ENCODE results near the gene SLC26A8. TPM values are rescaled to one million over a fixed set of nuclear protein-coding genes. Genes with fewer than 3 reads are reported as not detected.

Gene SLC26A8
- polyA plus RNA-seq, 1 donor from 2014 or later, result not detected

DNA sequence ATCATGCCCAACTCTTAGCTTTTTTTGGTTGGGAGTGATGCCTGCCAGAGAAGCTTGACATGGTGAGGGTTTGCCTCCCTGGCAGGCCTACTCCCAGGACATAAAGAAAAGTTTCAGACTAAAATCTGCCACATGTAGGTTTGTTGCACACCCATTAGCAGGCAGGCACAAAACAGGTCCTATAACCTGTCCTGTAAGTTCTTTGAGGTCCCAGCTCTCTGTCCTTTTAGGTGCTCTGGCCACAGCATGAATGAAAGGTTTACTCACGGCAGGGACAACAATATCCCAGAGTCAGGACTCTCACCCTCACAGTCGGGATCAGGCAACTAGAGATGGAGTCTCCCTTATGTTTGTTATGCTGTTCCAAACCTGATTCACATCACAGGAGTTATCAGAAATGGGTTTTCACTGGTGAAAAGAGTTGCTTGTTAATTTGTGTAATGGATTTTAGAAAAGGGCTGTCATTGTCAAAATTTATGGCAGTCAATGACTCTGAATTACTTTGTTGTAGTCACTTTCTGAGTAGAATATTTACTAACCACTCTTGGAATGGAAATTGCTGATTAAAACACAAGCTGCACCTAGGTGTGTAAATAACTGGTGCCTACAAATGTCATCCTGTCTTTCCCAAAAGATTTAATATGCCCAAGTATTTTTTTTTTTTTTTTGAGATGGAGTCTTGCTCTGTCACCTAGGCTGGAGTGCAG is 97.8 kb downstream of the SLC26A8 start:
- Histone ChIP-seq H3K27ac (ENCODE audit: low read length) (no peak overlapping the region), H3K4me2 (ENCODE audit: low read length) (no peak overlapping the region), H3K79me2 (replicated peaks; ENCODE audit: insufficient read depth, low read length) (no peaks in the 10 kb centered on the region), H3K4me3 (ENCODE audit: low read length) (no peak overlapping the region), H3K9ac (ENCODE audit: low read length) (no peak overlapping the region), H3K9me2 (ENCODE audit: insufficient read depth, low read length) (no peaks in the 10 kb centered on the region), H3F3A (ENCODE audit: insufficient read depth, low read length, poor library complexity, severe bottlenecking) (no peaks in the 10 kb centered on the region), H3K36me3 (ENCODE audit: insufficient read depth, low read length) (no peaks in the 10 kb centered on the region), H3K9me3 (ENCODE audit: low read length) (no peaks in the 10 kb centered on the region), H2AFZ (ENCODE audit: low read depth, low read length) (no peak overlapping the region), H3K27me3 (ENCODE audit: insufficient read depth, low read depth, low read length) (no peaks in the 10 kb centered on the region), H4K20me1 (ENCODE audit: insufficient read depth) (no peaks in the 10 kb centered on the region)
- TF ChIP-seq SMC3 (conservative IDR thresholded peaks at IDR 0.05; ENCODE audit: poor library complexity), result no peak
- TF ChIP-seq RAD21 (conservative IDR thresholded peaks at IDR 0.05), result no peak
- TF ChIP-seq, protein P1, sequence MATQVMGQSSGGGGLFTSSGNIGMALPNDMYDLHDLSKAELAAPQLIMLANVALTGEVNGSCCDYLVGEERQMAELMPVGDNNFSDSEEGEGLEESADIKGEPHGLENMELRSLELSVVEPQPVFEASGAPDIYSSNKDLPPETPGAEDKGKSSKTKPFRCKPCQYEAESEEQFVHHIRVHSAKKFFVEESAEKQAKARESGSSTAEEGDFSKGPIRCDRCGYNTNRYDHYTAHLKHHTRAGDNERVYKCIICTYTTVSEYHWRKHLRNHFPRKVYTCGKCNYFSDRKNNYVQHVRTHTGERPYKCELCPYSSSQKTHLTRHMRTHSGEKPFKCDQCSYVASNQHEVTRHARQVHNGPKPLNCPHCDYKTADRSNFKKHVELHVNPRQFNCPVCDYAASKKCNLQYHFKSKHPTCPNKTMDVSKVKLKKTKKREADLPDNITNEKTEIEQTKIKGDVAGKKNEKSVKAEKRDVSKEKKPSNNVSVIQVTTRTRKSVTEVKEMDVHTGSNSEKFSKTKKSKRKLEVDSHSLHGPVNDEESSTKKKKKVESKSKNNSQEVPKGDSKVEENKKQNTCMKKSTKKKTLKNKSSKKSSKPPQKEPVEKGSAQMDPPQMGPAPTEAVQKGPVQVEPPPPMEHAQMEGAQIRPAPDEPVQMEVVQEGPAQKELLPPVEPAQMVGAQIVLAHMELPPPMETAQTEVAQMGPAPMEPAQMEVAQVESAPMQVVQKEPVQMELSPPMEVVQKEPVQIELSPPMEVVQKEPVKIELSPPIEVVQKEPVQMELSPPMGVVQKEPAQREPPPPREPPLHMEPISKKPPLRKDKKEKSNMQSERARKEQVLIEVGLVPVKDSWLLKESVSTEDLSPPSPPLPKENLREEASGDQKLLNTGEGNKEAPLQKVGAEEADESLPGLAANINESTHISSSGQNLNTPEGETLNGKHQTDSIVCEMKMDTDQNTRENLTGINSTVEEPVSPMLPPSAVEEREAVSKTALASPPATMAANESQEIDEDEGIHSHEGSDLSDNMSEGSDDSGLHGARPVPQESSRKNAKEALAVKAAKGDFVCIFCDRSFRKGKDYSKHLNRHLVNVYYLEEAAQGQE (IDR thresholded peaks at IDR 0.05; ENCODE audit: borderline replicate concordance), result no peak
- TF ChIP-seq TAF1 (IDR thresholded peaks at IDR 0.05; ENCODE audit: low read depth), result no peak
- no peak for TF ChIP-seq MXI1 (conservative IDR thresholded peaks at IDR 0.05; ENCODE audit: poor library complexity, severe bottlenecking)
- no peak for TF ChIP-seq EP300 (conservative IDR thresholded peaks at IDR 0.05; ENCODE audit: poor library complexity, severe bottlenecking)
- TF ChIP-seq EZH2 (IDR thresholded peaks at IDR 0.05; ENCODE audit: borderline replicate concordance, insufficient read depth, low read length, poor library complexity, severe bottlenecking), result no peak
- TF ChIP-seq, protein P2, sequence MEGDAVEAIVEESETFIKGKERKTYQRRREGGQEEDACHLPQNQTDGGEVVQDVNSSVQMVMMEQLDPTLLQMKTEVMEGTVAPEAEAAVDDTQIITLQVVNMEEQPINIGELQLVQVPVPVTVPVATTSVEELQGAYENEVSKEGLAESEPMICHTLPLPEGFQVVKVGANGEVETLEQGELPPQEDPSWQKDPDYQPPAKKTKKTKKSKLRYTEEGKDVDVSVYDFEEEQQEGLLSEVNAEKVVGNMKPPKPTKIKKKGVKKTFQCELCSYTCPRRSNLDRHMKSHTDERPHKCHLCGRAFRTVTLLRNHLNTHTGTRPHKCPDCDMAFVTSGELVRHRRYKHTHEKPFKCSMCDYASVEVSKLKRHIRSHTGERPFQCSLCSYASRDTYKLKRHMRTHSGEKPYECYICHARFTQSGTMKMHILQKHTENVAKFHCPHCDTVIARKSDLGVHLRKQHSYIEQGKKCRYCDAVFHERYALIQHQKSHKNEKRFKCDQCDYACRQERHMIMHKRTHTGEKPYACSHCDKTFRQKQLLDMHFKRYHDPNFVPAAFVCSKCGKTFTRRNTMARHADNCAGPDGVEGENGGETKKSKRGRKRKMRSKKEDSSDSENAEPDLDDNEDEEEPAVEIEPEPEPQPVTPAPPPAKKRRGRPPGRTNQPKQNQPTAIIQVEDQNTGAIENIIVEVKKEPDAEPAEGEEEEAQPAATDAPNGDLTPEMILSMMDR (IDR thresholded peaks at IDR 0.05; ENCODE audit: poor library complexity, severe bottlenecking), result no peak
- TF ChIP-seq POLR2AphosphoS5 (IDR thresholded peaks at IDR 0.05), result no peak

DNA sequence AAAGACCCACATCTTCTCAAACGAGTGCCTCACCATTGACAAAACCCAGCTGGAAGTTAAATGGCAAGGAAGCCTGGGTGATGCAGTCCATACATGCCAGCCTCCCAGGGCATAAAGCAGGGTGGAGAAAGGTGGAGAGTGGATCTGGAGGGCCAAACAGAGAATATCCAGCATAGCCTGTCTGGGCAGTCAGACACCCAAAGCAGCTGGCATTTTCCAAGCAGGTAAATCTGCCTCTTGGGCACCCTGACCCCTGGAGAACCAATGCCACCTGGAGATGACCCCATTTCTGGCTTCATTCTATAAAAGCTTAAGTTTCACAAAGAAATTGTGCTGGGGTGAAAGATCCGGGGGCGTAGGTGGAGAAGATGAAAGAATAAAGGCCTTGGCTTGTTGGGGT is 98.5 kb downstream of the SLC26A8 start:
- H3K4me3 ChIP-seq (ENCODE audit: low read length), result no peak overlapping the region
- no peak overlapping the region for H2AFZ ChIP-seq (ENCODE audit: low read depth, low read length)
- H3K79me2 ChIP-seq (replicated peaks; ENCODE audit: insufficient read depth, low read length), result peaks cover 5% of the 10 kb centered on the region
- TF ChIP-seq SMC3 (conservative IDR thresholded peaks at IDR 0.05; ENCODE audit: poor library complexity) (no peak), EZH2 (IDR thresholded peaks at IDR 0.05; ENCODE audit: borderline replicate concordance, insufficient read depth, low read length, poor library complexity, severe bottlenecking) (no peak), RAD21 (conservative IDR thresholded peaks at IDR 0.05) (no peak), POLR2AphosphoS5 (IDR thresholded peaks at IDR 0.05) (no peak), TAF1 (IDR thresholded peaks at IDR 0.05; ENCODE audit: low read depth) (no peak), MXI1 (conservative IDR thresholded peaks at IDR 0.05; ENCODE audit: poor library complexity, severe bottlenecking) (no peak), EP300 (conservative IDR thresholded peaks at IDR 0.05; ENCODE audit: poor library complexity, severe bottlenecking) (no peak)
- TF ChIP-seq, protein P2 (IDR thresholded peaks at IDR 0.05; ENCODE audit: poor library complexity, severe bottlenecking), result no peak
- TF ChIP-seq, protein P1 (IDR thresholded peaks at IDR 0.05; ENCODE audit: borderline replicate concordance), result no peak
- no peaks in the 10 kb centered on the region for H3K27me3 ChIP-seq (ENCODE audit: insufficient read depth, low read depth, low read length)
- no peak overlapping the region for H3K9ac ChIP-seq (ENCODE audit: low read length)
- no peaks in the 10 kb centered on the region for H4K20me1 ChIP-seq (ENCODE audit: insufficient read depth)
- H3K27ac ChIP-seq (ENCODE audit: low read length), result no peak overlapping the region
- H3K4me2 ChIP-seq (ENCODE audit: low read length), result no peak overlapping the region
- H3K9me3 ChIP-seq (ENCODE audit: low read length), result no peaks in the 10 kb centered on the region
- no peaks in the 10 kb centered on the region for H3K9me2 ChIP-seq (ENCODE audit: insufficient read depth, low read length)
- H3K36me3 ChIP-seq (ENCODE audit: insufficient read depth, low read length), result no peaks in the 10 kb centered on the region
- H3F3A ChIP-seq (ENCODE audit: insufficient read depth, low read length, poor library complexity, severe bottlenecking), result no peaks in the 10 kb centered on the region
